ENCODE measurements around the gene VSNL1. TPM values are rescaled to one million over a fixed set of nuclear protein-coding genes. Genes with fewer than 3 reads are reported as not detected.

The VSNL1 gene
- total RNA-seq, 1 experiment from 2014 or later, result 9.9 TPM

- Histone ChIP-seq H4K8ac (replicated peaks; ENCODE audit: insufficient read length, low read depth, low read length) (no peak overlapping the region), H4K91ac (ENCODE audit: insufficient read length, low read depth, low read length) (no peak overlapping the region), H3K18ac (ENCODE audit: insufficient read length, low read depth, low read length) (no peak overlapping the region), H2BK120ac (ENCODE audit: low read depth, low read length, poor library complexity, severe bottlenecking) (no peak overlapping the region), H2BK12ac (ENCODE audit: insufficient read length, low read depth, low read length) (no peak overlapping the region), H2AK5ac (ENCODE audit: insufficient read length, low read length) (no peak overlapping the region), H3K23ac (ENCODE audit: insufficient read length, low read depth, low read length) (no peak overlapping the region), H3K4me1 (ENCODE audit: insufficient read depth, low read length) (peaks cover 8% of the 10 kb centered on the region), H3K27me3 (ENCODE audit: insufficient read depth, low read length) (no peaks in the 10 kb centered on the region), H3K23me2 (ENCODE audit: insufficient read length, low read depth, low read length, poor library complexity, severe bottlenecking) (no peaks in the 10 kb centered on the region), H3K14ac (ENCODE audit: insufficient read depth, low read length) (no peak overlapping the region), H2AFZ (ENCODE audit: low read length) (no peak overlapping the region), H3K56ac (ENCODE audit: insufficient read length, low read depth, low read length) (no peak overlapping the region), H4K5ac (ENCODE audit: insufficient read length, low read depth, low read length) (no peak overlapping the region), H2BK15ac (ENCODE audit: low read depth, low read length) (no peak overlapping the region), H3K9me3 (ENCODE audit: control insufficient read depth, low read depth, low read length) (no peaks in the 10 kb centered on the region), H3K4me2 (ENCODE audit: insufficient read depth, insufficient read length, low read length) (no peak overlapping the region), H3K79me2 (ENCODE audit: insufficient read depth, low read length) (peaks cover 20% of the 10 kb centered on the region; the same call in 1 of the 2 replicates), H4K20me1 (ENCODE audit: control insufficient read depth, insufficient read depth, insufficient read length) (no peaks in the 10 kb centered on the region), H2BK5ac (ENCODE audit: insufficient read length, low read length) (no peak overlapping the region), H2BK20ac (ENCODE audit: low read depth, low read length, poor library complexity, severe bottlenecking) (no peak overlapping the region), H3T11ph (ENCODE audit: low read length) (no peak overlapping the region), H3K9ac (ENCODE audit: extremely low read depth, insufficient read length, low read length) (no peak overlapping the region), H3K79me1 (ENCODE audit: insufficient read depth, low read depth, low read length, poor library complexity, severe bottlenecking) (peaks cover 3% of the 10 kb centered on the region), H3K27ac (ENCODE audit: insufficient read length, low read depth, low read length) (no peak overlapping the region), H3K4ac (ENCODE audit: low read depth, low read length) (no peak overlapping the region)
- Mint-ChIP-seq H3K36me3 (ENCODE audit: insufficient read depth in 1 of 3, low read depth in 3 of 3) (peaks cover 0 to 11% (median 2%) of the 10 kb centered on the region in 3 experiments; a peak in 4 of 7 replicates), H3K4me3 (no peak overlapping the region; a peak in 1 of 5 replicates), H3K9me3 (no peaks in the 10 kb centered on the region), H3K27me3 (ENCODE audit: low read depth) (no peaks in the 10 kb centered on the region), H3K27ac (peak overlapping the region in 1 of 3 experiments; percentile 91; a peak in 1 of 7 replicates), H3K4me1 (peaks cover 17 to 23% of the 10 kb centered on the region in 2 experiments)
- WGBS (ENCODE audit: extremely low coverage, insufficient read length, low lambda C conversion rate), result no CpG with 5 or more reads among the region's 3 CpGs
- peak; percentile 51 for DNase-seq
- TF ChIP-seq, protein P1, sequence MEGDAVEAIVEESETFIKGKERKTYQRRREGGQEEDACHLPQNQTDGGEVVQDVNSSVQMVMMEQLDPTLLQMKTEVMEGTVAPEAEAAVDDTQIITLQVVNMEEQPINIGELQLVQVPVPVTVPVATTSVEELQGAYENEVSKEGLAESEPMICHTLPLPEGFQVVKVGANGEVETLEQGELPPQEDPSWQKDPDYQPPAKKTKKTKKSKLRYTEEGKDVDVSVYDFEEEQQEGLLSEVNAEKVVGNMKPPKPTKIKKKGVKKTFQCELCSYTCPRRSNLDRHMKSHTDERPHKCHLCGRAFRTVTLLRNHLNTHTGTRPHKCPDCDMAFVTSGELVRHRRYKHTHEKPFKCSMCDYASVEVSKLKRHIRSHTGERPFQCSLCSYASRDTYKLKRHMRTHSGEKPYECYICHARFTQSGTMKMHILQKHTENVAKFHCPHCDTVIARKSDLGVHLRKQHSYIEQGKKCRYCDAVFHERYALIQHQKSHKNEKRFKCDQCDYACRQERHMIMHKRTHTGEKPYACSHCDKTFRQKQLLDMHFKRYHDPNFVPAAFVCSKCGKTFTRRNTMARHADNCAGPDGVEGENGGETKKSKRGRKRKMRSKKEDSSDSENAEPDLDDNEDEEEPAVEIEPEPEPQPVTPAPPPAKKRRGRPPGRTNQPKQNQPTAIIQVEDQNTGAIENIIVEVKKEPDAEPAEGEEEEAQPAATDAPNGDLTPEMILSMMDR (conservative IDR thresholded peaks at IDR 0.05), result no peak
These were observed 39.3 kb downstream of the VSNL1 start for GRCh38 chr2:17579605-17580318.
